ENCODE measurements around the gene ADGRE3. TPM values are rescaled to one million over a fixed set of nuclear protein-coding genes. Genes with fewer than 3 reads are reported as not detected.

Gene ADGRE3
- total and polyA plus RNA-seq, 2 of the 8 experiments (the other 6 are each of a cell fraction or from before 2014, with no cell fraction given), result not detected

DNA sequence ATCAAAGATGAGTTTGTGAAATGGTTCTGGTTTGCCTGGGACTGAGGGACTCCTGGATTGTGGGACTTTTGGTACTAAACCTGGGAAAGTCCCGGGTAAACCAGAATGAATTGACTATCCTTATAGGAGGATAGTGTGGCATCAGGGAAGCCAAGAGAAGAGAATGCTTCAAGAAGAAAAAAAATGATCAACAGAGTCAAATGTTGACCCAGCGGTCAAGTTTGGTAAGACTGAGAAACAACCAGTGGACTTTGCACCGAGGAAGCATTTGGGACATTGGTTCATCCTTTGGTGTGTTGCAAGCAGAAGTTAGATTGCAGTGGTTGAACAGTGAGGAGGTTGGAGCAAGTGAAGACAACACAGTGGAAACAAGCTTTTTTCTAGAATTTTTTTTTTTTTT lies 58.2 kb downstream of the ADGRE3 start:
- H2BK20ac ChIP-seq (ENCODE audit: low read length), result no peak overlapping the region
- H2BK120ac ChIP-seq (replicated peaks; ENCODE audit: low read depth, low read length), result no peak overlapping the region
- H2BK12ac ChIP-seq (ENCODE audit: low read depth, low read length), result no peak overlapping the region
- H2BK15ac ChIP-seq (ENCODE audit: low read length), result no peak overlapping the region
- no peaks in the 10 kb centered on the region for H3K36me3 ChIP-seq (ENCODE audit: control insufficient read depth in 2 of 4, insufficient read depth in 4 of 4, low read length in 3 of 4)
- H2AFZ ChIP-seq (ENCODE audit: low read length), result no peak overlapping the region
- POLR2A ChIA-PET (ENCODE audit: partially characterized antibody), result no interaction called here
- H3K4me2 ChIP-seq (ENCODE audit: insufficient read depth in 1 of 2, low read depth in 2 of 2, low read length in 2 of 2), result no peak overlapping the region
- no peak overlapping the region for H3K56ac ChIP-seq (replicated peaks; ENCODE audit: insufficient read length, low read depth, low read length)
- peaks cover 39 to 51% of the 10 kb centered on the region in 2 experiments for H3K9me3 ChIP-seq (ENCODE audit: insufficient read depth in 2 of 2, low read depth in 1 of 2, low read length in 1 of 2)
- H2AK5ac ChIP-seq (ENCODE audit: low read depth, low read length), result no peak overlapping the region
- 93% methylated on average over 3 of the region's 3 CpGs; no CpG with 5 or more reads in 1 of the 2 experiments for WGBS, 2 experiments (ENCODE audit: extremely low coverage in 1 of 2, insufficient coverage in 1 of 2, insufficient read length in 1 of 2, insufficient replicate concordance in 2 of 2, low coverage in 1 of 2, low lambda C conversion rate in 2 of 2, missing lambda C conversion rate in 1 of 2)
- no peaks in the 10 kb centered on the region for H3K79me1 ChIP-seq (ENCODE audit: low read depth, low read length)
- no peak overlapping the region for H2BK5ac ChIP-seq (ENCODE audit: low read depth, low read length)
- no peak overlapping the region for H3K18ac ChIP-seq (ENCODE audit: extremely low read depth, low read length)
- CTCF ChIA-PET (ENCODE audit: partially characterized antibody), result no interaction called here
- H3K23ac ChIP-seq (ENCODE audit: insufficient read length), result no peak overlapping the region
- no peak overlapping the region for H4K91ac ChIP-seq (replicated peaks; ENCODE audit: insufficient read length, low read length)
- no peak for FAIRE-seq
- H3K4me1 ChIP-seq (replicated peaks in 1 of 4; ENCODE audit: control insufficient read depth in 3 of 4, insufficient read depth in 4 of 4, low read length in 3 of 4), result no peaks in the 10 kb centered on the region
- no peak for DNase-seq (ENCODE audit: low read depth in 1 of 2, low spot score in 2 of 2)
- H4K8ac ChIP-seq (ENCODE audit: extremely low read depth, insufficient read depth, low read length), result no peak overlapping the region
- no peaks in the 10 kb centered on the region for H3K79me2 ChIP-seq (ENCODE audit: control insufficient read depth in 1 of 2, insufficient read depth in 2 of 2, low read length in 2 of 2)
- no peak overlapping the region for H4K5ac ChIP-seq (ENCODE audit: insufficient read length, low read depth, low read length)
- H3K23me2 ChIP-seq (ENCODE audit: low read depth, low read length), result no peaks in the 10 kb centered on the region
- no peaks in the 10 kb centered on the region for H4K20me1 ChIP-seq (replicated peaks in 1 of 2; ENCODE audit: control insufficient read depth in 1 of 2, insufficient read depth in 2 of 2, low read length in 2 of 2)
- H3K4ac ChIP-seq (replicated peaks; ENCODE audit: insufficient read length, low read depth, low read length), result no peak overlapping the region
- no peak overlapping the region for H3K9ac ChIP-seq (replicated peaks in 1 of 4; ENCODE audit: extremely low read depth in 1 of 4, low read depth in 3 of 4, low read length in 3 of 4)
- no peak overlapping the region for H3K14ac ChIP-seq (ENCODE audit: insufficient read length)
- H3K4me3 ChIP-seq (ENCODE audit: extremely low read depth in 1 of 4, insufficient read depth in 2 of 4, low read depth in 3 of 4, low read length in 4 of 4), result no peak overlapping the region
- H3K27me3 ChIP-seq (replicated peaks in 1 of 4; ENCODE audit: control insufficient read depth in 3 of 4, extremely low read depth in 1 of 4, insufficient read depth in 3 of 4, low read length in 3 of 4), result no peaks in the 10 kb centered on the region
- no peak overlapping the region for H3K27ac ChIP-seq (ENCODE audit: low read depth, low read length)
- no peak for TF ChIP-seq SUZ12 (IDR thresholded peaks at IDR 0.05; ENCODE audit: low read length)
- no peak for TF ChIP-seq GABPA (IDR thresholded peaks at IDR 0.05; ENCODE audit: borderline replicate concordance, insufficient read depth, low read length)
- no peak for TF ChIP-seq YY1 (IDR thresholded peaks at IDR 0.05; ENCODE audit: low read depth, low read length)
- TF ChIP-seq, protein P1, sequence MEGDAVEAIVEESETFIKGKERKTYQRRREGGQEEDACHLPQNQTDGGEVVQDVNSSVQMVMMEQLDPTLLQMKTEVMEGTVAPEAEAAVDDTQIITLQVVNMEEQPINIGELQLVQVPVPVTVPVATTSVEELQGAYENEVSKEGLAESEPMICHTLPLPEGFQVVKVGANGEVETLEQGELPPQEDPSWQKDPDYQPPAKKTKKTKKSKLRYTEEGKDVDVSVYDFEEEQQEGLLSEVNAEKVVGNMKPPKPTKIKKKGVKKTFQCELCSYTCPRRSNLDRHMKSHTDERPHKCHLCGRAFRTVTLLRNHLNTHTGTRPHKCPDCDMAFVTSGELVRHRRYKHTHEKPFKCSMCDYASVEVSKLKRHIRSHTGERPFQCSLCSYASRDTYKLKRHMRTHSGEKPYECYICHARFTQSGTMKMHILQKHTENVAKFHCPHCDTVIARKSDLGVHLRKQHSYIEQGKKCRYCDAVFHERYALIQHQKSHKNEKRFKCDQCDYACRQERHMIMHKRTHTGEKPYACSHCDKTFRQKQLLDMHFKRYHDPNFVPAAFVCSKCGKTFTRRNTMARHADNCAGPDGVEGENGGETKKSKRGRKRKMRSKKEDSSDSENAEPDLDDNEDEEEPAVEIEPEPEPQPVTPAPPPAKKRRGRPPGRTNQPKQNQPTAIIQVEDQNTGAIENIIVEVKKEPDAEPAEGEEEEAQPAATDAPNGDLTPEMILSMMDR (IDR thresholded peaks at IDR 0.05; ENCODE audit: control extremely low read depth in 1 of 3, insufficient read depth in 1 of 3, low read depth in 1 of 3, low read length in 3 of 3), result no peak
- TF ChIP-seq ASH2L (IDR thresholded peaks at IDR 0.05; ENCODE audit: low read length), result no peak
- no peak for TF ChIP-seq FOSL1 (IDR thresholded peaks at IDR 0.05; ENCODE audit: insufficient read depth, low read depth, low read length)
- no peak for TF ChIP-seq BACH1 (IDR thresholded peaks at IDR 0.05; ENCODE audit: low read length)
- no peak for TF ChIP-seq TCF12 (IDR thresholded peaks at IDR 0.05; ENCODE audit: low read depth, low read length)
